ENCODE data around the gene HES7.

HES7 gene

GRCh38 chr17:8072729-8073461, 51.0 kb downstream of the HES7 start:
- DNase-seq (ENCODE audit: low spot score) = no peak

DNA sequence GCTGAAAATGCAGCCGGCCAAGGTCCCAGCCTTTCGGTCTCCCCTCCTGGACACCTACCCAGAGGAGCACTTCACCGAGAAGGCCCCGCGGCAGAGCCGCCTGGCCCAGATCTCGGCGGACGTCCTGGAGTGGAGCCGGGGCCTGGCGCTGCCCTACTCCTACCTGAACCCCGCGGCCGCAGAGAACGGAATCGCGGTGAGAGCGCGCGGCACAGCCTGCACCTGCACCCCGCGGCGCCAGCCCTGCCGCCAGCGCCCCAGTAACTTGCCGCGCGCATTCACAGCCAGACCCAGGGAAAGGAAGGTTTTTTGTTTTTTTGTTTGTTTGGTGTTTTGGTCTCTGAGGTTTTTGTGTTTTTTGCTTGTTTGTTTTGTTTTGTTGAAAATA, 51.6 kb downstream of the HES7 start:
- no peak for DNase-seq (ENCODE audit: low spot score)

GRCh38 chr17:8071496-8071895, 52.4 kb downstream of the HES7 start:
- no peak for DNase-seq (ENCODE audit: low spot score)
